Measurements from ENCODE around the gene ALG5. TPM values are rescaled to one million over a fixed set of nuclear protein-coding genes. Genes with fewer than 3 reads are reported as not detected.

The ALG5 gene
- polyA plus RNA-seq, 1 of the 3 experiments (the other 2 are of a cell fraction), result 24.2 TPM

DNA sequence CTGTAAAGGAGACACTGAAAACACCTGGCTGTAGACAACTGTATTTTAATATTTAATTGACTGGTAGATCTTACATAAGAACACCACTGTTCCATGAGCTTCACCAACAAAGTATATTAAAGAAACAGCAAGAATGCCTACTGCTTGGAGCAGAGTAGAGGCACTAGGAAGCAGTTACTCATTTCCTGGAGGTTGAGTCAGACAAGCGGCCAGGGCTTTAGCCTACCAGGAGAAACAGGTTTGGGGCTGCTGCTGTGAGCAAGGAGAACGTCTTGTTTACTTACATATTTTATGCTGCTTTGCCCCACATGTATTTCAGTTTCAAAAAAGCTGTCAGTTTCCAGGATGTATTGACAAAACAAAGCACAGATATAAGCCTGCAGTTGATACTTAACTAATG, 33.4 kb downstream of the ALG5 start:
- no peaks in the 10 kb centered on the region for H4K20me1 ChIP-seq (ENCODE audit: insufficient read depth)
- no peak overlapping the region for H3K4me3 ChIP-seq (ENCODE audit: low read depth in 2 of 2, low read length in 1 of 2)
- H3K9me3 ChIP-seq, result no peaks in the 10 kb centered on the region
- H3K27ac ChIP-seq (ENCODE audit: low read depth in 2 of 2, low read length in 1 of 2), result peak overlapping the region in 1 of 2 experiments; percentile 79; a peak in 2 of 4 replicates
- H3F3A ChIP-seq (replicated peaks; ENCODE audit: insufficient read depth), result peaks cover 19% of the 10 kb centered on the region
- CTCF ChIA-PET, result interaction anchor here (0.9 to 3.8 kb wide), 3 partner anchors 15 to 108 kb away, joined by 3 to 16 read pairs (median 8); no protein-coding TSS in a partner anchor
- 27% methylated on average over 2 of the region's 2 CpGs for WGBS (ENCODE audit: low lambda C conversion rate)
- H3K36me3 ChIP-seq (replicated peaks in 1 of 2; ENCODE audit: control insufficient read depth in 1 of 2, insufficient read depth in 2 of 2, low read length in 1 of 2), result peaks cover 58 to 76% of the 10 kb centered on the region in 2 experiments
- peak overlapping the region; percentile 53; the same call in 1 of the 2 replicates for H3K9ac ChIP-seq
- TF ChIP-seq FOSL2 (IDR thresholded peaks at IDR 0.05; ENCODE audit: borderline replicate concordance, low read depth) (peak; percentile 82), JUND (IDR thresholded peaks at IDR 0.05) (peak; percentile 66), TCF12 (IDR thresholded peaks at IDR 0.05) (0 out of 2 replicates have a peak, but pooled peaks have one; percentile 13), SIN3A (IDR thresholded peaks at IDR 0.05; ENCODE audit: borderline replicate concordance, low read depth, low read length) (no peak), GABPA (IDR thresholded peaks at IDR 0.05; ENCODE audit: low read depth) (peak; percentile 43; the same call in 1 of the 2 replicates)
- no peak overlapping the region for H2AFZ ChIP-seq (ENCODE audit: low read depth)
- H3K27me3 ChIP-seq (ENCODE audit: insufficient read depth), result no peaks in the 10 kb centered on the region
- H3K79me2 ChIP-seq (ENCODE audit: insufficient read depth), result no peaks in the 10 kb centered on the region; the same call in 1 of the 2 replicates
- no peak for DNase-seq
- peaks cover 0 to 15% of the 10 kb centered on the region in 2 experiments; a peak in 1 of 4 replicates for H3K4me1 ChIP-seq (ENCODE audit: control insufficient read depth in 1 of 2, insufficient read depth in 2 of 2, low read depth in 1 of 2, low read length in 1 of 2)
- peak overlapping the region; percentile 56 for H3K4me2 ChIP-seq
- POLR2A ChIA-PET, result no interaction called here
- no peaks in the 10 kb centered on the region for H3K9me2 ChIP-seq

DNA sequence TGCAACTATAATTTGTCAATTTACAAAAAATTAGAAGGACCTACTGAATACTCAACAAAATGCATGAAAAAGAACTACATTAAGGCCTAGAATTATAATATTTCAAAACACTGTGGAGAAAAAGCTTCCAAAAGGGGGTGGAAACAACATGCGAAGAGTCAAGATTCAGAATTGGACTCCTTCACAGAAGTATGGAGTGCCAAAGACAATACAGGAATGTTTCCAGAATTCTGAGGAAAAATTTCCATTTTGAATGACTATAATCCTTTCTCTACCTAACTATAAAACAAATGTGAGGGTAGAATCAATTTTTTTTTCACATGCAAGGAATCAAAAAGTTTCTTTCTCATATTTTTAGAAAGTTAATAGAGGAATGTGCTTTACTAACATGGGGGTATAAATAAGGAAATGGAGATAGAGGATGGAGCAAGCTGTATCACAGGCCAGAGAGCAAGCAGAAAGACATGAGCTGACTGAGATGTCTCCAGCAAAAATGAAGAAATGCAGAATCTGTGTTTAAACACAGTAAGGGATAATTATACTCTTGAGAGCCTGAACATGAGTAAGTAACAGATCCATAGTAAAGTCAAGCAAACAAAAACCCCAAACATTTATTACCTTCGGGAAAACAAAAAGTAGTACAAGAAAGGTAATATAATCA, 39.6 kb downstream of the ALG5 start:
- 97% methylated on average over 2 of the region's 2 CpGs for WGBS (ENCODE audit: low lambda C conversion rate)
- no peak for DNase-seq
- H3K9ac ChIP-seq, result no peak overlapping the region
- no peak overlapping the region for H2AFZ ChIP-seq (ENCODE audit: low read depth)
- no peak overlapping the region for H3K4me3 ChIP-seq (ENCODE audit: low read depth in 2 of 2, low read length in 1 of 2)
- H3K36me3 ChIP-seq (replicated peaks in 1 of 2; ENCODE audit: control insufficient read depth in 1 of 2, insufficient read depth in 2 of 2, low read length in 1 of 2), result peaks cover 33 to 70% of the 10 kb centered on the region in 2 experiments
- H3K27ac ChIP-seq (ENCODE audit: low read depth in 2 of 2, low read length in 1 of 2), result no peak overlapping the region
- no peaks in the 10 kb centered on the region for H3K79me2 ChIP-seq (ENCODE audit: insufficient read depth)
- H3F3A ChIP-seq (replicated peaks; ENCODE audit: insufficient read depth), result no peaks in the 10 kb centered on the region
- no peaks in the 10 kb centered on the region; a peak in 1 of 4 replicates for H3K4me1 ChIP-seq (ENCODE audit: control insufficient read depth in 1 of 2, insufficient read depth in 2 of 2, low read depth in 1 of 2, low read length in 1 of 2)
- TF ChIP-seq JUND (IDR thresholded peaks at IDR 0.05) (no peak), MEF2A (IDR thresholded peaks at IDR 0.05; ENCODE audit: borderline replicate concordance, low read depth) (no peak), CTCF (IDR thresholded peaks at IDR 0.05) (no peak), EP300 (IDR thresholded peaks at IDR 0.05; ENCODE audit: borderline replicate concordance in 1 of 2, low read depth in 1 of 2, low read length in 1 of 2) (no peak), RFX5 (IDR thresholded peaks at IDR 0.05; ENCODE audit: low read length) (no peak), FOXJ3 (CRISPR knock-in tag; IDR thresholded peaks at IDR 0.05) (no peak), RXRA (IDR thresholded peaks at IDR 0.05; ENCODE audit: borderline replicate concordance, low read depth) (no peak), MAX (IDR thresholded peaks at IDR 0.05; ENCODE audit: low read depth) (no peak)
- TF ChIP-seq, protein P1, sequence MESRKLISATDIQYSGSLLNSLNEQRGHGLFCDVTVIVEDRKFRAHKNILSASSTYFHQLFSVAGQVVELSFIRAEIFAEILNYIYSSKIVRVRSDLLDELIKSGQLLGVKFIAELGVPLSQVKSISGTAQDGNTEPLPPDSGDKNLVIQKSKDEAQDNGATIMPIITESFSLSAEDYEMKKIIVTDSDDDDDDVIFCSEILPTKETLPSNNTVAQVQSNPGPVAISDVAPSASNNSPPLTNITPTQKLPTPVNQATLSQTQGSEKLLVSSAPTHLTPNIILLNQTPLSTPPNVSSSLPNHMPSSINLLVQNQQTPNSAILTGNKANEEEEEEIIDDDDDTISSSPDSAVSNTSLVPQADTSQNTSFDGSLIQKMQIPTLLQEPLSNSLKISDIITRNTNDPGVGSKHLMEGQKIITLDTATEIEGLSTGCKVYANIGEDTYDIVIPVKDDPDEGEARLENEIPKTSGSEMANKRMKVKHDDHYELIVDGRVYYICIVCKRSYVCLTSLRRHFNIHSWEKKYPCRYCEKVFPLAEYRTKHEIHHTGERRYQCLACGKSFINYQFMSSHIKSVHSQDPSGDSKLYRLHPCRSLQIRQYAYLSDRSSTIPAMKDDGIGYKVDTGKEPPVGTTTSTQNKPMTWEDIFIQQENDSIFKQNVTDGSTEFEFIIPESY (IDR thresholded peaks at IDR 0.05; ENCODE audit: borderline replicate concordance, low read depth), result no peak
- TF ChIP-seq, protein P2, sequence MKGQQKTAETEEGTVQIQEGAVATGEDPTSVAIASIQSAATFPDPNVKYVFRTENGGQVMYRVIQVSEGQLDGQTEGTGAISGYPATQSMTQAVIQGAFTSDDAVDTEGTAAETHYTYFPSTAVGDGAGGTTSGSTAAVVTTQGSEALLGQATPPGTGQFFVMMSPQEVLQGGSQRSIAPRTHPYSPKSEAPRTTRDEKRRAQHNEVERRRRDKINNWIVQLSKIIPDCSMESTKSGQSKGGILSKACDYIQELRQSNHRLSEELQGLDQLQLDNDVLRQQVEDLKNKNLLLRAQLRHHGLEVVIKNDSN (IDR thresholded peaks at IDR 0.05; ENCODE audit: borderline replicate concordance, low read depth), result no peak
- no peaks in the 10 kb centered on the region for H4K20me1 ChIP-seq (ENCODE audit: insufficient read depth)
- ChIA-PET CTCF (interaction anchor here (1.0 to 1.5 kb wide), 4 partner anchors 10 to 224 kb away, joined by 3 to 4 read pairs (median 3); no protein-coding TSS in a partner anchor), POLR2A (no interaction called here)
- H3K9me3 ChIP-seq, result no peaks in the 10 kb centered on the region
- no peak overlapping the region for H3K4me2 ChIP-seq
- H3K9me2 ChIP-seq, result no peaks in the 10 kb centered on the region
- H3K27me3 ChIP-seq (ENCODE audit: insufficient read depth), result no peaks in the 10 kb centered on the region

Data from SK-N-SH (cell line).